Breast epithelium (tissue), 4 donors: ENCODE results near the gene C1orf216. TPM values are rescaled to one million over a fixed set of nuclear protein-coding genes. Genes with fewer than 3 reads are reported as not detected.

ENCODE experiments used
- DNase-seq, 2 donors: peaks; one replicate each; pipeline ENCODE4 v3.0.0-alpha.2; 2019; ENCODE audit warnings: low spot score in 2 of 2
- H3K27ac ChIP-seq, 2 donors: fragments of 200-600 bp; sonication (generic) in 1 of 2; one replicate each; pipeline ENCODE4 v1.5.1; 2016 to 2019; ENCODE audit warnings: mild to moderate bottlenecking in 1 of 2
- H3K27me3 ChIP-seq, 2 donors: fragments of 200-600 bp; sonication (generic) in 1 of 2; one replicate each; pipeline versions ENCODE4 v1.5.1 to v1.6.0; 2017 to 2019; ENCODE audit warnings: control low read depth in 1 of 2, mild to moderate bottlenecking in 1 of 2
- H3K36me3 ChIP-seq: fragments of 200-600 bp; one replicate; pipeline ENCODE4 v1.5.1; 2019
- H3K4me1 ChIP-seq, 2 donors: fragments of 200-600 bp; sonication (generic); one replicate each; pipeline ENCODE4 v1.5.1; 2016 to 2019; ENCODE audit warnings: control low read depth in 1 of 2
- H3K4me3 ChIP-seq, 3 donors: fragments of 200-600 bp; sonication (generic); 1 replicate in 2 of 3; 2 replicates in 1 of 3; pipeline ENCODE4 v1.5.1; 2016 to 2019; ENCODE audit warnings: mild to moderate bottlenecking in 3 of 3, moderate library complexity in 2 of 3
- H3K9me3 ChIP-seq, 2 donors: fragments of 200-600 bp; sonication (generic) in 1 of 2; one replicate each; pipeline ENCODE4 v1.5.1; 2016 to 2019; ENCODE audit warnings: control low read depth in 1 of 2
- POLR2A ChIP-seq: fragments of 450-650 bp; IDR thresholded peaks from one replicate; pipeline ENCODE4 v1.6.1; 2016; ENCODE audit warnings: antibody characterized with exemption, mild to moderate bottlenecking, moderate library complexity
- POLR2AphosphoS5 ChIP-seq, 3 donors: sonication (generic); formaldehyde crosslinking; IDR thresholded peaks; one replicate each; pipeline ENCODE4 v1.6.1; 2017; ENCODE audit warnings: antibody characterized with exemption in 3 of 3
- intact Hi-C: fragments of 100-400 bp; cut with DNase I; formaldehyde crosslinking; loops from one replicate; pipeline ENCODE4 v1.15.1; 2023; ENCODE audit warnings: low total_unique reads
- total RNA-seq, 3 donors: library from RNA; depleted of rRNA; stranded (reverse); fragments of >200 nt; gene quantifications; one replicate each; pipeline ENCODE4 v1.1.0, GENCODE V29; 2016
- TF ChIP-seq, protein P1 (sequence below), 3 donors: fragments of 450-650 bp; IDR thresholded peaks; one replicate each; pipeline ENCODE4 v1.5.1; 2016 to 2017; ENCODE audit warnings: antibody characterized with exemption in 3 of 3, mild to moderate bottlenecking in 3 of 3, moderate library complexity in 3 of 3

C1orf216 gene
- total RNA-seq, 3 donors from 2014 or later, result 8.2 to 16.0 (median 13.1) TPM

DNA sequence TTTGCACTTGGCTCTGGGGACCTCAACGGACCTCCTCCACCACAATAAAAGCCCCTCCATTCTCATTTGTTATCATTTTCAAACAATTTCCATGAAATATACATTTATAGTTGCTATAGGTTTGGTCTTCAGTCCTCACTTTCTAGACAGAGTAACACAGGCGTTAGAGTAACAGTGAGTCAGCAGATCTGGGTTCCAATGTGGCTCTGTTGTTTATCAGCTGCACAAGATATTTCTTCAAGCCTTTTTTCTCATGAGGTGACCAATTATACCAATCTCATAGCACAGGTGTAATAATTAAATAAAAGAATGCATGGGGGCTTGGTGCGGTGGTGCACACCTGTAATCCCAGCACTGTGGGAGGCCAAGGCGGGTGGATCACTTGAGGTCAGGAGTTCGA lies 44.6 kb downstream of the C1orf216 start:
- Histone ChIP-seq H3K36me3 (no peaks in the 10 kb centered on the region), H3K4me1 (no peaks in the 10 kb centered on the region), H3K9me3 (no peaks in the 10 kb centered on the region), H3K27me3 (peaks cover 0 to 7% of the 10 kb centered on the region in 2 donors), H3K27ac (no peak overlapping the region), H3K4me3 (no peak overlapping the region)
- no peak for DNase-seq
- TF ChIP-seq POLR2AphosphoS5 (IDR thresholded peaks at IDR 0.05), result no peak
- TF ChIP-seq, protein P1, sequence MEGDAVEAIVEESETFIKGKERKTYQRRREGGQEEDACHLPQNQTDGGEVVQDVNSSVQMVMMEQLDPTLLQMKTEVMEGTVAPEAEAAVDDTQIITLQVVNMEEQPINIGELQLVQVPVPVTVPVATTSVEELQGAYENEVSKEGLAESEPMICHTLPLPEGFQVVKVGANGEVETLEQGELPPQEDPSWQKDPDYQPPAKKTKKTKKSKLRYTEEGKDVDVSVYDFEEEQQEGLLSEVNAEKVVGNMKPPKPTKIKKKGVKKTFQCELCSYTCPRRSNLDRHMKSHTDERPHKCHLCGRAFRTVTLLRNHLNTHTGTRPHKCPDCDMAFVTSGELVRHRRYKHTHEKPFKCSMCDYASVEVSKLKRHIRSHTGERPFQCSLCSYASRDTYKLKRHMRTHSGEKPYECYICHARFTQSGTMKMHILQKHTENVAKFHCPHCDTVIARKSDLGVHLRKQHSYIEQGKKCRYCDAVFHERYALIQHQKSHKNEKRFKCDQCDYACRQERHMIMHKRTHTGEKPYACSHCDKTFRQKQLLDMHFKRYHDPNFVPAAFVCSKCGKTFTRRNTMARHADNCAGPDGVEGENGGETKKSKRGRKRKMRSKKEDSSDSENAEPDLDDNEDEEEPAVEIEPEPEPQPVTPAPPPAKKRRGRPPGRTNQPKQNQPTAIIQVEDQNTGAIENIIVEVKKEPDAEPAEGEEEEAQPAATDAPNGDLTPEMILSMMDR (IDR thresholded peaks at IDR 0.05), result no peak
- no peak for TF ChIP-seq POLR2A
- intact Hi-C loops, result no loop called here

DNA sequence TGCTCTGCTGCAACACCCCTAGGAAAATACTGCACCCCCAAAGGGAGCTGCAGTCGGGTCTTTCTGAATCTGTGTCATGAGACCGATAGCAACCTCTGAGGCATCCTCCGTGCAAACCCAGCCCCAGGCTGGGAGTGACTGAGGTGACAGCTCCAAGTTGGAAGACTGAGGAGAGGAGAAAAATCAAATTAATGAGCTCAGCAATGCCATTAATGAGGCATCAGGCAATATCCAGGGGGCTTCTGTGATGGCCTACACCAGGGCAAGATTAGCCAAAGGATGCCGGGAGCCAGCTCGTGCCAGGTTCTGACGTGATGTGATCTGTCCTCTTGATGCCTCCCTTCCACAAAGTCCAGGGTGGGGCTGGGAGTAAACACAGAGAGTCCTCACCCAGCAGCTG lies 46.6 kb downstream of the C1orf216 start:
- Histone ChIP-seq H3K4me1 (no peaks in the 10 kb centered on the region), H3K9me3 (no peaks in the 10 kb centered on the region), H3K27me3 (peaks cover 0 to 7% of the 10 kb centered on the region in 2 donors), H3K27ac (no peak overlapping the region), H3K36me3 (no peaks in the 10 kb centered on the region), H3K4me3 (no peak overlapping the region)
- TF ChIP-seq POLR2A, result no peak
- DNase-seq, result no peak
- intact Hi-C loops, result no loop called here

DNA sequence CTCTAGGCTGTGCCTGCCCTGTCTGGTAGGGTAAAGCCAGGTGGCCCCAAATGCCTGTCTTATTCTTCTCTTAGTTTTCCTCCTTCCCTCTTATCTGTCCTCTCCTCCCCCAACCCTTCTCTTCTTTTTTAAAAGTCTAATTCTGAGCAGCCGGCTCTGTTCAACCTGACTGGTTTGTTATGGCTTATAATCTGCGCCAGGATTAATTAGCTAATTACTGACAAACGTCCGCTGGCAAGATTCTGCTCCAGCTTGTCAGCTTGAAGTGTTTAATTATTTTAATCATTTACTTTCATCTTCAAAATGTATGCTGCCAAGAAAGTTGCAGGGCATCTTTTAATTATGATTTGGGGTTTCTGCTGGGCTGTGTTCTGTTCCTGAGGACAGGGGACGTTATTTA lies 50.2 kb downstream of the C1orf216 start:
- H3K4me3 ChIP-seq, result no peak overlapping the region
- TF ChIP-seq POLR2A, result no peak
- TF ChIP-seq, protein P1 (IDR thresholded peaks at IDR 0.05), result no peak
- no peak for TF ChIP-seq POLR2AphosphoS5 (IDR thresholded peaks at IDR 0.05)
- H3K27me3 ChIP-seq, result peaks cover 0 to 16% of the 10 kb centered on the region in 2 donors
- H3K27ac ChIP-seq, result no peak overlapping the region
- no peaks in the 10 kb centered on the region for H3K4me1 ChIP-seq
- no peaks in the 10 kb centered on the region for H3K36me3 ChIP-seq
- no peak for DNase-seq
- intact Hi-C loops, result no loop called here
- H3K9me3 ChIP-seq, result no peaks in the 10 kb centered on the region

DNA sequence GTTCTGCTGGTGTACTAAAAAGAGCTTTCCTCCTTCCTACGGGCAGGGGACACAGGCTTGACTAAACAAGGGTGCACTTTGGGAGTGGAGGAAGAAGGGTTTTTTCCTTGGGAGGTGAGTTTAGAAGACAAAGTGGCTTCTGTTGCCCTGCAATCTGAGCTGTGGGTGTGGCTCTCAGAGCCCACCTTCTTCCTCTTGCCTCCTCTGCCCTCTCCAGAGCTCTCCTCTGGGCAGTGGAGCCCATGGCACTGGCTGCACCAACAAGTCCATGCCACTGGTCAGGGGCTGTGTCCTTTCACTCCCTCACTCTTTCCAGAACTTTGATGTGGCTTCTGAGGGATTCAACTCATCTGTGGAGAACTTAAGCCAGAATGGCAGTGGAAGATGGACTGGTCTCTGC lies 51.8 kb downstream of the C1orf216 start:
- H3K27me3 ChIP-seq, result peaks cover 0 to 9% of the 10 kb centered on the region in 2 donors
- intact Hi-C loops, result no loop called here
- TF ChIP-seq, protein P1 (IDR thresholded peaks at IDR 0.05), result no peak
- TF ChIP-seq POLR2A (no peak), POLR2AphosphoS5 (IDR thresholded peaks at IDR 0.05) (no peak)
- no peaks in the 10 kb centered on the region for H3K9me3 ChIP-seq
- H3K36me3 ChIP-seq, result no peaks in the 10 kb centered on the region
- no peak for DNase-seq
- no peak overlapping the region for H3K27ac ChIP-seq
- H3K4me1 ChIP-seq, result no peaks in the 10 kb centered on the region
- no peak overlapping the region for H3K4me3 ChIP-seq

DNA sequence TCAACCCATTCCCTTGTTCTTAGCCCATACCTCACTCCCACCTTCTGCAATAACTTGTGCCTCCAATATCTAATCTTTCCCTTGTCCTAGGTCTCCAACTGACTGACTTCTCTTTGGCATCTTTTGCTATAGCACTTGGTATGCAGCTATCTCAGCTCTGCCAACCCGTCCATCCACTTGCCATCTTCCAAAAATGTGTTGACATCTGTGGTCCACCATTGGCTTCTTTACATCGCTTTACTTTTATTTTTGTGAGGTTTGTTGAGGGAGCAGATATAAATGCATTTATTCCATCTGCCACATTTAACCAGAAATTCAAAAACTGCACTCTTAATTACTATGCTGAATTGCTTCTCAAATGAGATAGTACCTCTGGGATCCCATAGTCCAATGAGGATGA lies 52.5 kb downstream of the C1orf216 start:
- intact Hi-C loops, result no loop called here

More for the DNA sequence above, 52.5 kb downstream of the C1orf216 start:
- Histone ChIP-seq H3K9me3 (no peaks in the 10 kb centered on the region), H3K36me3 (no peaks in the 10 kb centered on the region), H3K4me3 (no peak overlapping the region), H3K4me1 (no peaks in the 10 kb centered on the region), H3K27me3 (peaks cover 0 to 9% of the 10 kb centered on the region in 2 donors), H3K27ac (no peak overlapping the region)
- TF ChIP-seq POLR2AphosphoS5 (IDR thresholded peaks at IDR 0.05), result no peak
- TF ChIP-seq, protein P1 (IDR thresholded peaks at IDR 0.05), result no peak
- no peak for DNase-seq

Other genes starting within 250 kb of the C1orf216 start
- 100 to 1,000 TPM in 2 of 3 donors, 10 to 100 TPM in 1; 49.0 to 104 (median 103) TPM for gene KIAA0319L, start 161.5 kb downstream of the C1orf216 start, total RNA-seq
- gene NCDN, start 161.1 kb downstream of the C1orf216 start, total RNA-seq, result 10 to 100 TPM in 2 of 3 donors, 1 to 10 TPM in 1; 9.9 to 22.3 (median 16.2) TPM
- gene TFAP2E, start 145.6 kb downstream of the C1orf216 start, total RNA-seq, result 1 to 10 TPM in 1 of 3 donors, under 1 TPM in 2; 0.44 to 2.6 (median 0.64) TPM
- 10 to 100 TPM; 26.7 to 31.8 (median 31.5) TPM for gene PSMB2, start 77.4 kb downstream of the C1orf216 start, total RNA-seq
- gene CLSPN, start 51.1 kb upstream of the C1orf216 start, total RNA-seq, result under 1 TPM; 0.15 to 0.48 (median 0.33) TPM
- gene AGO4, start 89.1 kb upstream of the C1orf216 start, total RNA-seq, result 10 to 100 TPM; 20.0 to 27.4 (median 22.4) TPM
- 10 to 100 TPM; 22.3 to 26.1 (median 23.4) TPM for gene AGO1, start 164.3 kb upstream of the C1orf216 start, total RNA-seq
- 10 to 100 TPM; 28.2 TPM for gene AGO3, start 212.2 kb upstream of the C1orf216 start, total RNA-seq